GM12864 (cell line): Measurements from ENCODE around the gene PRDM8.

Source experiments
- DNase-seq: peaks from one replicate; pipeline ENCODE4 v3.0.0-alpha.2; 2011; ENCODE audit warnings: low read depth
- H3K4me3 ChIP-seq: 2 replicates; pipeline ENCODE4 v1.5.1; 2011; ENCODE audit warnings: mild to moderate bottlenecking, low read depth, low read length, control low read depth
- CTCF ChIP-seq: IDR thresholded peaks from 2 replicates; pipeline ENCODE4 v1.5.1; 2011; ENCODE audit warnings: low read depth, mild to moderate bottlenecking, moderate library complexity, low read length, control low read depth, inconsistent platforms; ENCODE audit errors: missing control alignments

Gene PRDM8

GRCh38 chr4:80201252-80202151 lies 4.2 kb downstream of the PRDM8 start:
- no peak for TF ChIP-seq CTCF
- H3K4me3 ChIP-seq: peak overlapping the region; percentile 55
- no peak for DNase-seq

GRCh38 chr4:80202190-80202711 lies 4.9 kb downstream of the PRDM8 start:
- peak; percentile 64 for TF ChIP-seq CTCF
- H3K4me3 ChIP-seq: peak overlapping the region; percentile 55
- no peak for DNase-seq

- DNase-seq: no peak
- no peak for TF ChIP-seq CTCF
- peak overlapping the region; percentile 55 for H3K4me3 ChIP-seq
These were observed 5.6 kb downstream of the PRDM8 start for GRCh38 chr4:80202741-80203553.

GRCh38 chr4:80204433-80205011 lies 7.2 kb downstream of the PRDM8 start:
- H3K4me3 ChIP-seq: no peak overlapping the region
- no peak for DNase-seq
- TF ChIP-seq CTCF: no peak

- no peak for DNase-seq
- TF ChIP-seq CTCF: no peak
These were observed 8.8 kb downstream of the PRDM8 start for GRCh38 chr4:80206111-80206510.

GRCh38 chr4:80206521-80207171 lies 9.3 kb downstream of the PRDM8 start:
- no peak for DNase-seq
- TF ChIP-seq CTCF: no peak
- no peak overlapping the region for H3K4me3 ChIP-seq

More at GRCh38 chr4:80206111-80206510, 8.8 kb downstream of the PRDM8 start:
- H3K4me3 ChIP-seq: no peak overlapping the region
